ENCODE results near the gene BANP.

BANP gene

GRCh38 chr16:88002211-88002610, 51.0 kb downstream of the BANP start:
- TF ChIP-seq EZH2 (IDR thresholded peaks at IDR 0.05; ENCODE audit: borderline replicate concordance, low read length) (no peak), CTCF (IDR thresholded peaks at IDR 0.05; ENCODE audit: low read length) (no peak)
- H3K36me3 ChIP-seq (ENCODE audit: insufficient read depth, low read length): peaks cover 27% of the 10 kb centered on the region; the same call in 1 of the 2 replicates
- no peaks in the 10 kb centered on the region for H3K9me2 ChIP-seq (ENCODE audit: low read depth, low read length)
- no peak overlapping the region for H3K27ac ChIP-seq (ENCODE audit: low read depth, low read length, poor library complexity, severe bottlenecking)
- no peak overlapping the region for H3K4me2 ChIP-seq (ENCODE audit: low read length)
- no peaks in the 10 kb centered on the region for H3F3A ChIP-seq (ENCODE audit: insufficient read depth, low read length)
- no peak overlapping the region for H3K9ac ChIP-seq (ENCODE audit: low read length)
- no peak overlapping the region for H3K4me3 ChIP-seq (ENCODE audit: low read depth, low read length, poor library complexity, severe bottlenecking)
- H2AFZ ChIP-seq (ENCODE audit: low read length): no peak overlapping the region
- H3K79me2 ChIP-seq (ENCODE audit: insufficient read depth, low read length): no peaks in the 10 kb centered on the region
- no peaks in the 10 kb centered on the region for H3K9me3 ChIP-seq (ENCODE audit: low read length)
- no peaks in the 10 kb centered on the region for H4K20me1 ChIP-seq (ENCODE audit: insufficient read depth, low read length)
- H3K27me3 ChIP-seq (ENCODE audit: insufficient read depth, low read length): no peaks in the 10 kb centered on the region
- H3K4me1 ChIP-seq (ENCODE audit: insufficient read depth, low read length, severe bottlenecking): peaks cover 11% of the 10 kb centered on the region

DNA sequence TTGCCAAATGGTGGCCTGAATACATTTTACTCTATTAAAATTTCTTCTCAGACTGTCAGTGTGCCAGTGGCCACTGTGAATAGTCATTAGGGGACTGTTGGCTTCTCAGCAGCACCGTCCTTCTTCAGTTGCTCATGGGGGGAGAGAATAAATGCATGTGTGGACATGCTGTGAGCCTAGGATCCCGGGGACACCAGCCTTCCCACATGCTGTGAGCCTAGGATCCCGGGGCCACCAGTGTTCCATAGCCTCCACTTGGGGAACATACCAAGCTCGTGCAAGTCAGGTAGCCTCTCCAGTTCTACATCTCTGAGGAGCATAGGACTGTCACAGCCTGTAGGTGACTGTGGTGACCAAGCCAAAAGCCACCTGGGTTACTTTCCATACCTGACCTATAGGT, 51.5 kb downstream of the BANP start:
- Histone ChIP-seq H3K4me1 (ENCODE audit: insufficient read depth, low read length, severe bottlenecking) (peaks cover 11% of the 10 kb centered on the region), H3K36me3 (ENCODE audit: insufficient read depth, low read length) (peaks cover 32% of the 10 kb centered on the region; the same call in 1 of the 2 replicates), H3K9ac (ENCODE audit: low read length) (no peak overlapping the region)

DNA sequence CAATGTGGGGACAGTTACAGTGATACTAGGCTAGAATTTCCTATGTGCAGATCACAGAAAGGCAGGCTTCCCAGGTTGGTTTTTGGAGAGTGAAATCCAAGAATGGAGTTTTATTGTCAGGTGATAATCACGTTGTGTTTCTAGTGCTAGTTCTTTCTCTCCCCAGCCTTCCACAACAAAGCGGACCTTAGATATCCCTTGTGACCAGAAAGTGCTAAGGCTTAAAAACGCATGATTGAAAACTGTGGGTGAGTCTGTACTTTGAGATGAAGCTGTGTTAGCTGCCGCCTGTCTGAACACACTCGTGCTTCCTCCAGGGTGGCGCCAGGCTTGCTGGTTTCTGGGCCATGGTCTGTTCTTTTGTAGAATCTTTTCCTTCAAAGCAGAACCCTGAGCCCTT, 52.1 kb downstream of the BANP start:
- H3K9me3 ChIP-seq (ENCODE audit: low read length): no peaks in the 10 kb centered on the region
- no peak overlapping the region for H2AFZ ChIP-seq (ENCODE audit: low read length)
- H3K27me3 ChIP-seq (ENCODE audit: insufficient read depth, low read length): no peaks in the 10 kb centered on the region
- H4K20me1 ChIP-seq (ENCODE audit: insufficient read depth, low read length): no peaks in the 10 kb centered on the region
- peaks cover 11% of the 10 kb centered on the region for H3K4me1 ChIP-seq (ENCODE audit: insufficient read depth, low read length, severe bottlenecking)
- no peak overlapping the region for H3K9ac ChIP-seq (ENCODE audit: low read length)
- no peaks in the 10 kb centered on the region for H3K79me2 ChIP-seq (ENCODE audit: insufficient read depth, low read length)
- H3K4me2 ChIP-seq (ENCODE audit: low read length): no peak overlapping the region
- no peak overlapping the region for H3K4me3 ChIP-seq (ENCODE audit: low read depth, low read length, poor library complexity, severe bottlenecking)
- H3K36me3 ChIP-seq (ENCODE audit: insufficient read depth, low read length): peaks cover 32% of the 10 kb centered on the region
- no peaks in the 10 kb centered on the region for H3F3A ChIP-seq (ENCODE audit: insufficient read depth, low read length)
- no peak overlapping the region for H3K27ac ChIP-seq (ENCODE audit: low read depth, low read length, poor library complexity, severe bottlenecking)
- TF ChIP-seq CTCF (IDR thresholded peaks at IDR 0.05; ENCODE audit: low read length): no peak
- TF ChIP-seq EZH2 (IDR thresholded peaks at IDR 0.05; ENCODE audit: borderline replicate concordance, low read length): no peak
- H3K9me2 ChIP-seq (ENCODE audit: low read depth, low read length): no peaks in the 10 kb centered on the region

More for the DNA sequence above, 51.5 kb downstream of the BANP start:
- Histone ChIP-seq H3F3A (ENCODE audit: insufficient read depth, low read length) (no peaks in the 10 kb centered on the region), H3K27me3 (ENCODE audit: insufficient read depth, low read length) (no peaks in the 10 kb centered on the region), H3K27ac (ENCODE audit: low read depth, low read length, poor library complexity, severe bottlenecking) (no peak overlapping the region), H3K79me2 (ENCODE audit: insufficient read depth, low read length) (no peaks in the 10 kb centered on the region), H4K20me1 (ENCODE audit: insufficient read depth, low read length) (no peaks in the 10 kb centered on the region), H3K4me3 (ENCODE audit: low read depth, low read length, poor library complexity, severe bottlenecking) (no peak overlapping the region), H3K4me2 (ENCODE audit: low read length) (no peak overlapping the region), H3K9me2 (ENCODE audit: low read depth, low read length) (no peaks in the 10 kb centered on the region), H2AFZ (ENCODE audit: low read length) (no peak overlapping the region), H3K9me3 (ENCODE audit: low read length) (no peaks in the 10 kb centered on the region)
- TF ChIP-seq EZH2 (IDR thresholded peaks at IDR 0.05; ENCODE audit: borderline replicate concordance, low read length) (no peak), CTCF (IDR thresholded peaks at IDR 0.05; ENCODE audit: low read length) (no peak)

Measured in OCI-LY1 (cell line).